IMR-90 (cell line): ENCODE results near the gene CYB5A. TPM values are rescaled to one million over a fixed set of nuclear protein-coding genes. Genes with fewer than 3 reads are reported as not detected.

Source experiments
- ATAC-seq: fragments of 200-7000 bp; cut with Tn5 transposase; 2 replicates; pipeline ENCODE4 v1.9.1; 2020; ENCODE audit warnings: low read depth, mild to moderate bottlenecking, moderate library complexity
- BruUV-seq: library from RNA; stranded (reverse); fragments of 400-500 nt; replicated peaks from 2 replicates; lab custom pipeline; 2021; lab: Mats Ljungman, UMichigan
- CTCF ChIA-PET: fragments of 300-600 bp; formaldehyde crosslinking; extraction: SDS; loops from one replicate; lab custom pipeline; 2021; ENCODE audit warnings: antibody characterized with exemption; lab: Yijun Ruan, JAX
- POLR2A ChIA-PET: fragments of 300-600 bp; sonication (Branson Sonifier 250); formaldehyde crosslinking; loops from one replicate; lab custom pipeline; 2022; ENCODE audit warnings: antibody characterized with exemption; ENCODE audit not compliant: unreplicated experiment; lab: Charles Lee
- DNase-seq: peaks from one replicate; pipeline ENCODE4 v3.0.0; 2013
- H2AFZ ChIP-seq: replicated peaks from 2 replicates; pipeline ENCODE3; 2013; ENCODE audit warnings: low read length, mild to moderate bottlenecking; ENCODE audit not compliant: poor library complexity
- H2AK5ac ChIP-seq: 2 replicates; pipeline ENCODE4 v1.6.1; 2013; ENCODE audit warnings: low read depth, low read length, inconsistent platforms
- H2AK9ac ChIP-seq: replicated peaks from 2 replicates; pipeline ENCODE3; 2013; ENCODE audit warnings: mild to moderate bottlenecking, low read depth, low read length, moderate library complexity; ENCODE audit not compliant: poor library complexity
- H2BK120ac ChIP-seq: 2 replicates; pipeline ENCODE4 v1.6.1; 2013; ENCODE audit warnings: low read depth, low read length, inconsistent platforms
- H2BK15ac ChIP-seq: 3 replicates; pipeline ENCODE4 v1.6.1; 2013; ENCODE audit warnings: low read depth, low read length, inconsistent platforms
- H2BK20ac ChIP-seq: 2 replicates; pipeline ENCODE4 v1.6.1; 2013; ENCODE audit warnings: low read depth, mild to moderate bottlenecking, inconsistent platforms, low read length, moderate library complexity
- H2BK5ac ChIP-seq: 2 replicates; pipeline ENCODE4 v1.6.1; 2013; ENCODE audit warnings: mild to moderate bottlenecking, low read depth, low read length, inconsistent platforms; ENCODE audit not compliant: poor library complexity, severe bottlenecking
- H3K14ac ChIP-seq: replicated peaks from 2 replicates; pipeline ENCODE4 v1.6.1; 2013; ENCODE audit warnings: low read depth, low read length, inconsistent platforms
- H3K18ac ChIP-seq: 2 replicates; pipeline ENCODE4 v1.6.1; 2013; ENCODE audit warnings: low read depth, low read length, control low read depth
- H3K23ac ChIP-seq: 2 replicates; pipeline ENCODE4 v1.6.1; 2013; ENCODE audit warnings: low read depth, low read length, inconsistent platforms
- H3K27ac ChIP-seq: 2 replicates; pipeline ENCODE4 v1.5.1; 2013; ENCODE audit warnings: mild to moderate bottlenecking, control low read depth, low read length; ENCODE audit not compliant: insufficient read depth
- H3K27me3 ChIP-seq: 2 replicates; pipeline ENCODE4 v1.6.1; 2013; ENCODE audit warnings: low read length; ENCODE audit not compliant: control insufficient read depth, insufficient read depth
- H3K36me3 ChIP-seq: 2 replicates; pipeline ENCODE4 v1.6.1; 2013; ENCODE audit warnings: low read length, mixed read lengths; ENCODE audit not compliant: control insufficient read depth, insufficient read depth
- H3K4ac ChIP-seq: 2 replicates; pipeline ENCODE4 v1.6.1; 2013; ENCODE audit warnings: low read depth, low read length, inconsistent platforms
- H3K4me1 ChIP-seq: 2 replicates; pipeline ENCODE4 v1.6.1; 2013; ENCODE audit warnings: low read length, mixed read lengths; ENCODE audit not compliant: control insufficient read depth, insufficient read depth
- H3K4me2 ChIP-seq: 2 replicates; pipeline ENCODE4 v1.6.1; 2013; ENCODE audit warnings: low read depth, mild to moderate bottlenecking, control low read depth, low read length, moderate library complexity
- H3K4me3 ChIP-seq: 2 replicates; pipeline ENCODE4 v1.5.1; 2013; ENCODE audit warnings: low read depth, mild to moderate bottlenecking, control low read depth, low read length, moderate library complexity; ENCODE audit not compliant: insufficient read depth
- H3K56ac ChIP-seq: 2 replicates; pipeline ENCODE4 v1.6.1; 2013; ENCODE audit warnings: low read length, inconsistent platforms; ENCODE audit not compliant: insufficient read depth; ENCODE audit errors: extremely low read depth
- H3K79me1 ChIP-seq, 2 experiments: 2 replicates each; pipeline ENCODE4 v1.6.1; 2013; ENCODE audit warnings: low read length in 2 of 2, inconsistent platforms in 1 of 2, low read depth in 1 of 2
- H3K9ac ChIP-seq: 2 replicates; pipeline ENCODE4 v1.6.1; 2013; ENCODE audit warnings: low read depth, low read length, control low read depth
- H3K9me1 ChIP-seq: 2 replicates; pipeline ENCODE4 v1.6.1; 2013; ENCODE audit warnings: low read length, inconsistent platforms; ENCODE audit not compliant: insufficient read depth
- H3K9me3 ChIP-seq: 2 replicates; pipeline ENCODE4 v1.6.1; 2013; ENCODE audit warnings: low read length; ENCODE audit not compliant: control insufficient read depth, insufficient read depth
- H4K20me1 ChIP-seq: 2 replicates; pipeline ENCODE4 v1.6.1; 2013; ENCODE audit warnings: low read length, inconsistent platforms; ENCODE audit not compliant: insufficient read depth
- H4K5ac ChIP-seq: 2 replicates; pipeline ENCODE4 v1.6.1; 2013; ENCODE audit warnings: mild to moderate bottlenecking, low read depth, low read length, control low read depth
- H4K8ac ChIP-seq, 2 experiments: 2 replicates each; pipeline ENCODE4 v1.6.1; 2013; ENCODE audit warnings: low read depth in 2 of 2, low read length in 2 of 2, control low read depth in 1 of 2, inconsistent platforms in 1 of 2
- H4K91ac ChIP-seq: 2 replicates; pipeline ENCODE4 v1.6.1; 2013; ENCODE audit warnings: low read depth, low read length, inconsistent platforms; ENCODE audit not compliant: insufficient read depth
- CHD1 ChIP-seq: IDR thresholded peaks from 2 replicates; pipeline ENCODE4 v1.6.1; 2012; ENCODE audit warnings: low read depth, low read length, improper control_type of control experiment
- FOS ChIP-seq: fragments of 150-350 bp; IDR thresholded peaks from 2 replicates; pipeline ENCODE4 v1.6.1; 2016; ENCODE audit warnings: low read depth, low read length
- MAFK ChIP-seq: IDR thresholded peaks from 2 replicates; pipeline ENCODE4 v1.6.1; 2012; ENCODE audit warnings: low read depth, low read length, improper control_type of control experiment
- NFE2L2 ChIP-seq: fragments of 150-350 bp; IDR thresholded peaks from 2 replicates; pipeline ENCODE4 v1.6.1; 2016; ENCODE audit warnings: low read depth, mild to moderate bottlenecking, low read length
- RAD21 ChIP-seq: IDR thresholded peaks from 2 replicates; pipeline ENCODE4 v1.6.1; 2012; ENCODE audit warnings: low read length, improper control_type of control experiment
- RCOR1 ChIP-seq: IDR thresholded peaks from 2 replicates; pipeline ENCODE4 v1.6.1; 2012; ENCODE audit warnings: mild to moderate bottlenecking, low read length, improper control_type of control experiment; ENCODE audit not compliant: insufficient replicate concordance
- RFX5 ChIP-seq: IDR thresholded peaks from 2 replicates; pipeline ENCODE4 v1.8.0; 2012; ENCODE audit warnings: low read depth, mild to moderate bottlenecking, low read length, moderate library complexity
- SMC3 ChIP-seq: fragments of 150-350 bp; IDR thresholded peaks from 2 replicates; pipeline ENCODE4 v1.6.1; 2016; ENCODE audit warnings: low read depth, mild to moderate bottlenecking, antibody characterized with exemption, low read length, moderate library complexity
- USF2 ChIP-seq: fragments of 150-350 bp; IDR thresholded peaks from 2 replicates; pipeline ENCODE4 v1.6.1; 2017; ENCODE audit warnings: mild to moderate bottlenecking, antibody characterized with exemption, low read length, low read depth
- WGBS, 2 experiments: methylation state at CpG; one replicate each; pipeline versions ENCODE4 v1.1.5 to v1.1.7; 2013; ENCODE audit warnings: missing lambda C conversion rate in 2 of 2; ENCODE audit not compliant: insufficient read length in 1 of 2; ENCODE audit errors: extremely low coverage in 2 of 2; 5-methylcytosine and 5-hydroxymethylcytosine counted together
- dilution Hi-C: fragments of 300-500 bp; cut with HindIII; formaldehyde crosslinking; loops from one replicate; pipeline ENCODE4 v1.14.3; 2018; ENCODE audit warnings: low sequenced_read_pairs; ENCODE audit not compliant: unreplicated experiment
- in situ Hi-C: fragments of 300-500 bp; cut with MboI; formaldehyde crosslinking; loops from 3 replicates; pipeline ENCODE4 v1.14.3; 2019; ENCODE audit warnings: low sequenced_read_pairs, inconsistent platforms, mixed read lengths
- intact Hi-C: fragments of 100-400 bp; cut with micrococcal nuclease; formaldehyde crosslinking; loops from 2 replicates; pipeline ENCODE4 v1.10.0; 2022
- polyA plus RNA-seq, 3 experiments: library from polyadenylated mRNA; depleted of rRNA; stranded (reverse); fragments of >200 nt; gene quantifications; 2 replicates each; pipeline ENCODE4 v1.2.3, GENCODE V29; 2012; ENCODE audit warnings: low replicate concordance in 1 of 3
- total RNA-seq: library from RNA; depleted of rRNA; stranded (reverse); fragments of >200 nt; gene quantifications from 2 replicates; pipeline ENCODE4 v1.2.3, GENCODE V29; 2012

CYB5A gene
- total and polyA plus RNA-seq, 2 of the 4 experiments (the other 2 are of a cell fraction) = 13.4 to 47.9 TPM

DNA sequence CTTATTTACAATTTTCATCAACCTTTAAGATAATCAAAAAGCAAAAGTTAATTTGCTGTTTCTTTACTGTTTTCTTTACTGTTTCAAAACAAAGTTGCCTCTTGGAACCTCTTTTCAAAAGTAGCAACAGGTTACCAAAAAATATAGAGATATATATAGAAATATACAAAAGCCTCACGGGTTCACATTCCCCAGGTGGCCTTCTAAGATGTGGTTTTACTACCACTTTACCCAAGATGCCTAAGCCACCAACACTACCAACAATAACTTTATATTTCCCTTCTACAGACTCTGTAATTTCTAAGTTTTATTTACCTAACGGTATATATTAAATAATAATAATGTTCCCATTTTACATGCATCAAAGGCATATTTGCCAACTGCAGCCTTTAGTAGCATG lies 4.9 kb downstream of the CYB5A start:
- Histone ChIP-seq H3K23ac (no peak overlapping the region), H3K36me3 (no peaks in the 10 kb centered on the region), H3K4me1 (peaks cover 20% of the 10 kb centered on the region), H3K4me3 (no peak overlapping the region), H3K18ac (no peak overlapping the region), H3K79me1 (peaks cover 22 to 61% of the 10 kb centered on the region in 2 experiments), H2AFZ (no peak overlapping the region), H3K27me3 (no peaks in the 10 kb centered on the region), H4K8ac (no peak overlapping the region), H3K4ac (no peak overlapping the region), H3K4me2 (no peak overlapping the region), H4K91ac (no peak overlapping the region), H2AK9ac (no peak overlapping the region), H2BK20ac (no peak overlapping the region), H3K27ac (no peak overlapping the region), H3K14ac (no peak overlapping the region), H2BK5ac (no peak overlapping the region), H4K5ac (no peak overlapping the region), H2BK120ac (no peak overlapping the region), H3K56ac (no peak overlapping the region), H3K9me1 (peaks cover 14% of the 10 kb centered on the region), H3K9ac (no peak overlapping the region), H2AK5ac (no peak overlapping the region), H2BK15ac (no peak overlapping the region), H3K9me3 (no peaks in the 10 kb centered on the region), H4K20me1 (peaks cover 6% of the 10 kb centered on the region; the same call in 1 of the 2 replicates)
- intact Hi-C loops = loop anchor here (5.0 kb wide), 1 partner anchor 35 kb away; no protein-coding TSS in a partner anchor
- DNase-seq (no peak), ATAC-seq (no peak)
- ChIA-PET CTCF (no interaction called here), POLR2A (interaction anchor here (0.6 kb wide), 1 partner anchor 551 kb away, joined by 3 read pairs; no protein-coding TSS in a partner anchor)
- BruUV-seq = no TSS peak
- TF ChIP-seq MAFK = no peak
- TF ChIP-seq SMC3 = no peak
- TF ChIP-seq FOS = no peak
- TF ChIP-seq CHD1 = no peak
- no peak for TF ChIP-seq NFE2L2
- no peak for TF ChIP-seq RAD21
- no peak for TF ChIP-seq RFX5
- TF ChIP-seq RCOR1 = no peak
- no peak for TF ChIP-seq USF2
- dilution Hi-C loops = no loop called here
- in situ Hi-C loops = no loop called here
- no CpG with 5 or more reads among the region's 2 CpGs for WGBS, 2 experiments
